SK-N-SH (cell line): ENCODE results near the gene GSDMA. TPM values are rescaled to one million over a fixed set of nuclear protein-coding genes. Genes with fewer than 3 reads are reported as not detected.

Source experiments
- CTCF ChIA-PET: fragments of 300-600, 350-600 bp; formaldehyde crosslinking; extraction: SDS; loops from one replicate; lab custom pipeline; 2021; lab: Yijun Ruan, JAX
- POLR2A ChIA-PET: fragments of 350-600 bp; sonication (Branson Sonifier 250); formaldehyde crosslinking; extraction: SDS; loops from one replicate; lab custom pipeline; 2020; ENCODE audit warnings: antibody characterized with exemption, inconsistent platforms; lab: Yijun Ruan, JAX
- DNase-seq: peaks from one replicate; pipeline ENCODE4 v3.0.0; 2012
- H2AFZ ChIP-seq: fragments of 200-600 bp; sonication (generic); 2 replicates; pipeline ENCODE4 v1.8.1; 2016; ENCODE audit warnings: antibody characterized with exemption, mild to moderate bottlenecking, low read depth
- H3F3A ChIP-seq: fragments of 200-600 bp; sonication (generic); replicated peaks from 2 replicates; pipeline ENCODE3; 2016; ENCODE audit warnings: antibody characterized with exemption, mild to moderate bottlenecking; ENCODE audit not compliant: insufficient read depth
- H3K27ac ChIP-seq, 2 experiments: fragments of 200-500 bp in 1 of 2; fragments of 200-600 bp in 1 of 2; sonication (Bioruptor generic) in 1 of 2; sonication (generic), shearing (Covaris generic) in 1 of 2; 2 replicates each; pipeline versions ENCODE4 v1.5.1 to v1.6.1; 2014 to 2016; ENCODE audit warnings: low read depth in 2 of 2, inconsistent platforms in 1 of 2, low read length in 1 of 2, mild to moderate bottlenecking in 1 of 2, mixed read lengths in 1 of 2
- H3K27me3 ChIP-seq: fragments of 200-600 bp; sonication (generic), shearing (Covaris generic); 2 replicates; pipeline ENCODE4 v1.6.1; 2016; ENCODE audit warnings: mixed run types; ENCODE audit not compliant: insufficient read depth
- H3K36me3 ChIP-seq, 2 experiments: fragments of 200-500 bp in 1 of 2; fragments of 200-600 bp in 1 of 2; sonication (Bioruptor generic) in 1 of 2; sonication (generic) in 1 of 2; replicated peaks in 1 of 2; 2 replicates each; pipeline versions ENCODE3 to v1.5.1; 2014 to 2016; ENCODE audit warnings: low read length in 1 of 2, mild to moderate bottlenecking in 1 of 2; ENCODE audit not compliant: insufficient read depth in 2 of 2, control insufficient read depth in 1 of 2
- H3K4me1 ChIP-seq, 2 experiments: fragments of 200-500 bp in 1 of 2; fragments of 200-600 bp in 1 of 2; sonication (Bioruptor generic) in 1 of 2; sonication (generic), shearing (Covaris generic) in 1 of 2; 2 replicates each; pipeline versions ENCODE4 v1.5.1 to v1.6.1; 2014 to 2016; ENCODE audit warnings: low read depth in 1 of 2, low read length in 1 of 2, mixed run types in 1 of 2; ENCODE audit not compliant: insufficient read depth in 2 of 2, control insufficient read depth in 1 of 2
- H3K4me2 ChIP-seq: fragments of 200-600 bp; sonication (generic), shearing (Covaris generic); 2 replicates; pipeline ENCODE4 v1.6.1; 2017; ENCODE audit warnings: mixed run types
- H3K4me3 ChIP-seq, 2 experiments: fragments of 200-500 bp in 1 of 2; fragments of 200-600 bp in 1 of 2; sonication (Bioruptor generic) in 1 of 2; sonication (generic), shearing (Covaris generic) in 1 of 2; 2 replicates each; pipeline versions ENCODE4 v1.5.1 to v1.8.1; 2014 to 2016; ENCODE audit warnings: low read depth in 2 of 2, inconsistent platforms in 1 of 2, low read length in 1 of 2, mild to moderate bottlenecking in 1 of 2, mixed read lengths in 1 of 2, moderate library complexity in 1 of 2
- H3K79me2 ChIP-seq: fragments of 200-600 bp; sonication (generic); 2 replicates; pipeline ENCODE4 v1.8.1; 2017; ENCODE audit warnings: mild to moderate bottlenecking; ENCODE audit not compliant: insufficient read depth
- H3K9ac ChIP-seq: fragments of 200-600 bp; sonication (generic); 2 replicates; pipeline ENCODE4 v1.6.1; 2017; ENCODE audit warnings: mixed run types
- H3K9me2 ChIP-seq: fragments of 200-600 bp; sonication (generic); 2 replicates; pipeline ENCODE4 v1.6.1; 2017; ENCODE audit warnings: mixed run types
- H3K9me3 ChIP-seq: fragments of 200-600 bp; sonication (generic); 2 replicates; pipeline ENCODE4 v1.6.1; 2017; ENCODE audit warnings: mixed run types, mild to moderate bottlenecking, moderate library complexity
- H4K20me1 ChIP-seq: fragments of 200-600 bp; sonication (generic); 2 replicates; pipeline ENCODE4 v1.6.1; 2017; ENCODE audit warnings: mild to moderate bottlenecking, mixed run types; ENCODE audit not compliant: insufficient read depth
- CTCF ChIP-seq: fragments of 200-600 bp; sonication (generic); IDR thresholded peaks from 2 replicates; pipeline ENCODE4 v1.6.1; 2017; ENCODE audit warnings: antibody characterized with exemption, mild to moderate bottlenecking, moderate library complexity
- ELF1 ChIP-seq: IDR thresholded peaks from 2 replicates; pipeline ENCODE4 v1.4.0; 2012
- EP300 ChIP-seq, 2 experiments: IDR thresholded peaks; 2 replicates each; pipeline versions ENCODE4 v1.4.0 to v1.6.1; 2012; ENCODE audit warnings: borderline replicate concordance in 1 of 2, low read depth in 1 of 2, low read length in 1 of 2
- EZH2phosphoT487 ChIP-seq: fragments of 200-600 bp; sonication (generic); IDR thresholded peaks from 2 replicates; pipeline ENCODE4 v1.6.1; 2017; ENCODE audit warnings: low read depth, mixed run types, mild to moderate bottlenecking, antibody characterized with exemption, moderate library complexity, borderline replicate concordance
- GATA2 ChIP-seq: sonication (generic); formaldehyde crosslinking; IDR thresholded peaks from 2 replicates; pipeline ENCODE4 v1.5.0; 2020; ENCODE audit warnings: mild to moderate bottlenecking, missing genetic modification reagents
- MXI1 ChIP-seq: IDR thresholded peaks from 2 replicates; pipeline ENCODE4 v1.6.1; 2012; ENCODE audit warnings: mild to moderate bottlenecking, low read depth, low read length, improper control_type of control experiment
- POLR2AphosphoS5 ChIP-seq: IDR thresholded peaks from 2 replicates; pipeline ENCODE4 v1.6.1; 2012; ENCODE audit warnings: low read depth, low read length
- RAD21 ChIP-seq: IDR thresholded peaks from 2 replicates; pipeline ENCODE4 v1.6.1; 2012; ENCODE audit warnings: mild to moderate bottlenecking, low read length
- RCOR1 ChIP-seq: fragments of 150-350 bp; IDR thresholded peaks from 2 replicates; pipeline ENCODE4 v1.6.1; 2017; ENCODE audit warnings: antibody characterized with exemption, low read length
- SIN3A ChIP-seq: IDR thresholded peaks from 2 replicates; pipeline ENCODE4 v1.6.1; 2012; ENCODE audit warnings: low read depth, mild to moderate bottlenecking, low read length, moderate library complexity, borderline replicate concordance
- TAF1 ChIP-seq: IDR thresholded peaks from 2 replicates; pipeline ENCODE4 v1.6.1; 2012; ENCODE audit warnings: low read depth, mild to moderate bottlenecking, low read length, moderate library complexity, borderline replicate concordance
- TCF12 ChIP-seq: IDR thresholded peaks from 2 replicates; pipeline ENCODE4 v1.4.0; 2012
- WGBS: methylation state at CpG from one replicate; pipeline ENCODE4 v1.1.6; 2017; ENCODE audit warnings: low lambda C conversion rate; 5-methylcytosine and 5-hydroxymethylcytosine counted together
- polyA plus RNA-seq, 3 experiments: library from polyadenylated mRNA; depleted of rRNA; stranded (reverse); fragments of >200 nt; gene quantifications; 2 replicates each; pipeline ENCODE4 v1.2.3, GENCODE V29; 2012
- TF ChIP-seq, protein P1 (sequence below): IDR thresholded peaks from 2 replicates; pipeline ENCODE4 v1.6.1; 2012; ENCODE audit warnings: mild to moderate bottlenecking, low read depth, low read length, moderate library complexity
- TF ChIP-seq, protein P2 (sequence below): IDR thresholded peaks from 2 replicates; pipeline ENCODE4 v1.4.0; 2012; ENCODE audit warnings: low read depth
- TF ChIP-seq, protein P3 (sequence below): fragments of 150-350 bp; IDR thresholded peaks from 2 replicates; pipeline ENCODE4 v1.6.1; 2016; ENCODE audit warnings: mild to moderate bottlenecking, low read depth, low read length

Gene GSDMA
- polyA plus RNA-seq, 1 of the 3 experiments (the other 2 are of a cell fraction): not detected

- Histone ChIP-seq H3K79me2 (no peaks in the 10 kb centered on the region), H2AFZ (no peak overlapping the region), H3K27ac (no peak overlapping the region), H3K9me3 (no peaks in the 10 kb centered on the region), H3K27me3 (no peaks in the 10 kb centered on the region)
- no peak for TF ChIP-seq EP300 (IDR thresholded peaks at IDR 0.05; ENCODE audit: borderline replicate concordance in 1 of 2, low read depth in 1 of 2, low read length in 1 of 2)
- TF ChIP-seq, protein P1, sequence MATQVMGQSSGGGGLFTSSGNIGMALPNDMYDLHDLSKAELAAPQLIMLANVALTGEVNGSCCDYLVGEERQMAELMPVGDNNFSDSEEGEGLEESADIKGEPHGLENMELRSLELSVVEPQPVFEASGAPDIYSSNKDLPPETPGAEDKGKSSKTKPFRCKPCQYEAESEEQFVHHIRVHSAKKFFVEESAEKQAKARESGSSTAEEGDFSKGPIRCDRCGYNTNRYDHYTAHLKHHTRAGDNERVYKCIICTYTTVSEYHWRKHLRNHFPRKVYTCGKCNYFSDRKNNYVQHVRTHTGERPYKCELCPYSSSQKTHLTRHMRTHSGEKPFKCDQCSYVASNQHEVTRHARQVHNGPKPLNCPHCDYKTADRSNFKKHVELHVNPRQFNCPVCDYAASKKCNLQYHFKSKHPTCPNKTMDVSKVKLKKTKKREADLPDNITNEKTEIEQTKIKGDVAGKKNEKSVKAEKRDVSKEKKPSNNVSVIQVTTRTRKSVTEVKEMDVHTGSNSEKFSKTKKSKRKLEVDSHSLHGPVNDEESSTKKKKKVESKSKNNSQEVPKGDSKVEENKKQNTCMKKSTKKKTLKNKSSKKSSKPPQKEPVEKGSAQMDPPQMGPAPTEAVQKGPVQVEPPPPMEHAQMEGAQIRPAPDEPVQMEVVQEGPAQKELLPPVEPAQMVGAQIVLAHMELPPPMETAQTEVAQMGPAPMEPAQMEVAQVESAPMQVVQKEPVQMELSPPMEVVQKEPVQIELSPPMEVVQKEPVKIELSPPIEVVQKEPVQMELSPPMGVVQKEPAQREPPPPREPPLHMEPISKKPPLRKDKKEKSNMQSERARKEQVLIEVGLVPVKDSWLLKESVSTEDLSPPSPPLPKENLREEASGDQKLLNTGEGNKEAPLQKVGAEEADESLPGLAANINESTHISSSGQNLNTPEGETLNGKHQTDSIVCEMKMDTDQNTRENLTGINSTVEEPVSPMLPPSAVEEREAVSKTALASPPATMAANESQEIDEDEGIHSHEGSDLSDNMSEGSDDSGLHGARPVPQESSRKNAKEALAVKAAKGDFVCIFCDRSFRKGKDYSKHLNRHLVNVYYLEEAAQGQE: no peak
- TF ChIP-seq SIN3A: no peak
- no peak for TF ChIP-seq CTCF
- TF ChIP-seq ELF1: no peak
- no peak for TF ChIP-seq TCF12
- no peak for TF ChIP-seq RAD21
- no peak for TF ChIP-seq TAF1
- no peak for TF ChIP-seq GATA2 (CRISPR knock-in tag)
- TF ChIP-seq, all 33 proteins: peak for 0
- peaks cover 0 to 6% of the 10 kb centered on the region in 2 experiments; a peak in 1 of 4 replicates for H3K4me1 ChIP-seq
- no peak overlapping the region for H3K4me3 ChIP-seq
- CTCF ChIA-PET: interaction anchor here (2.2 to 6.2 kb wide), 2 partner anchors 8 to 13 kb away, joined by 9 to 29 read pairs; partner anchors contain the start of gene PSMD3
- H3K4me2 ChIP-seq: no peak overlapping the region
- DNase-seq: no peak
- no peaks in the 10 kb centered on the region for H3F3A ChIP-seq
- WGBS: 32% methylated on average over 3 of the region's 3 CpGs
- H3K9me2 ChIP-seq: no peaks in the 10 kb centered on the region
- no peak overlapping the region for H3K9ac ChIP-seq
- H3K36me3 ChIP-seq: no peaks in the 10 kb centered on the region
- H4K20me1 ChIP-seq: no peaks in the 10 kb centered on the region
- POLR2A ChIA-PET: no interaction called here
These were observed 9.5 kb downstream of the GSDMA start for GRCh38 chr17:39972271-39972670.

DNA sequence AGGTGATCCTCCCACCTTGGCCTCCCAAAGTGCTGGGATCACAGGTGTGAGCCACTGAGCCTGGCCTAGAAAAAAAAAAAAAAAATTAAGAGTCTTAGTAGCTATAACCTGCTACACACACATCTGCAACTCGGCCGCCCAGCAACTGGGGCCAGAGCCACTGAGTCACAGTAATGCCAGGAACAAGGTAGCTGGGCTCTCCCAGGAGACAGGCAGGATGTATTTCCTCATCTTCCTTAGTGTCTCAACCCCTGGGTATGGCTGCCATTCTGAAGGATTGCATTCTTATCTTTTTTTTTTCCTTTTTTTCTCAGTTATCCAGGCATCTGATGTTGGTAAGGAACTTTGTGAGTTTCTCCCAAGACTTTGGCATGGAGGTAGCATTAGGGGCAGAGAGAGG is 10.7 kb downstream of the GSDMA start:
- no peak overlapping the region for H3K27ac ChIP-seq
- no peaks in the 10 kb centered on the region for H3K79me2 ChIP-seq
- 53% methylated on average over 2 of the region's 2 CpGs for WGBS
- H3K9ac ChIP-seq: no peak overlapping the region
- no peaks in the 10 kb centered on the region for H3K27me3 ChIP-seq
- DNase-seq: no peak
- ChIA-PET CTCF (interaction anchor here (0.6 to 1.0 kb wide), 2 partner anchors 352 to 1567 kb away, joined by 3 read pairs; no protein-coding TSS in a partner anchor), POLR2A (no interaction called here)
- H3K4me3 ChIP-seq: no peak overlapping the region
- no peaks in the 10 kb centered on the region for H4K20me1 ChIP-seq
- H3K9me3 ChIP-seq: no peaks in the 10 kb centered on the region
- H3F3A ChIP-seq: peaks cover 11% of the 10 kb centered on the region
- no peaks in the 10 kb centered on the region for H3K36me3 ChIP-seq
- H3K4me1 ChIP-seq: peaks cover 0 to 6% of the 10 kb centered on the region in 2 experiments; a peak in 1 of 4 replicates
- no peaks in the 10 kb centered on the region for H3K9me2 ChIP-seq
- H3K4me2 ChIP-seq: peak overlapping the region; percentile 16; the same call in 1 of the 2 replicates
- peak overlapping the region; percentile 74; the same call in 1 of the 2 replicates for H2AFZ ChIP-seq
- no peak for TF ChIP-seq CTCF
- no peak for TF ChIP-seq RCOR1
- TF ChIP-seq MXI1: no peak
- TF ChIP-seq, protein P2, sequence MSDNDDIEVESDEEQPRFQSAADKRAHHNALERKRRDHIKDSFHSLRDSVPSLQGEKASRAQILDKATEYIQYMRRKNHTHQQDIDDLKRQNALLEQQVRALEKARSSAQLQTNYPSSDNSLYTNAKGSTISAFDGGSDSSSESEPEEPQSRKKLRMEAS: no peak
- TF ChIP-seq ELF1: no peak
- no peak for TF ChIP-seq EZH2phosphoT487
- TF ChIP-seq, protein P3, sequence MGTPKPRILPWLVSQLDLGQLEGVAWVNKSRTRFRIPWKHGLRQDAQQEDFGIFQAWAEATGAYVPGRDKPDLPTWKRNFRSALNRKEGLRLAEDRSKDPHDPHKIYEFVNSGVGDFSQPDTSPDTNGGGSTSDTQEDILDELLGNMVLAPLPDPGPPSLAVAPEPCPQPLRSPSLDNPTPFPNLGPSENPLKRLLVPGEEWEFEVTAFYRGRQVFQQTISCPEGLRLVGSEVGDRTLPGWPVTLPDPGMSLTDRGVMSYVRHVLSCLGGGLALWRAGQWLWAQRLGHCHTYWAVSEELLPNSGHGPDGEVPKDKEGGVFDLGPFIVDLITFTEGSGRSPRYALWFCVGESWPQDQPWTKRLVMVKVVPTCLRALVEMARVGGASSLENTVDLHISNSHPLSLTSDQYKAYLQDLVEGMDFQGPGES: no peak
- no peak for TF ChIP-seq POLR2AphosphoS5
